Stimulated activated CD4-positive, alpha-beta T cell treated with anti-CD3 and anti-CD28 coated beads, Interleukin-2, amount 100 ng/mL, for 24 hours (primary cell): Measurements from ENCODE around the gene SCN11A.

Source experiments
- DNase-seq, 2 donors: peaks; one replicate each; pipeline ENCODE4 v3.0.0-alpha.2; 2020

Gene SCN11A

DNA sequence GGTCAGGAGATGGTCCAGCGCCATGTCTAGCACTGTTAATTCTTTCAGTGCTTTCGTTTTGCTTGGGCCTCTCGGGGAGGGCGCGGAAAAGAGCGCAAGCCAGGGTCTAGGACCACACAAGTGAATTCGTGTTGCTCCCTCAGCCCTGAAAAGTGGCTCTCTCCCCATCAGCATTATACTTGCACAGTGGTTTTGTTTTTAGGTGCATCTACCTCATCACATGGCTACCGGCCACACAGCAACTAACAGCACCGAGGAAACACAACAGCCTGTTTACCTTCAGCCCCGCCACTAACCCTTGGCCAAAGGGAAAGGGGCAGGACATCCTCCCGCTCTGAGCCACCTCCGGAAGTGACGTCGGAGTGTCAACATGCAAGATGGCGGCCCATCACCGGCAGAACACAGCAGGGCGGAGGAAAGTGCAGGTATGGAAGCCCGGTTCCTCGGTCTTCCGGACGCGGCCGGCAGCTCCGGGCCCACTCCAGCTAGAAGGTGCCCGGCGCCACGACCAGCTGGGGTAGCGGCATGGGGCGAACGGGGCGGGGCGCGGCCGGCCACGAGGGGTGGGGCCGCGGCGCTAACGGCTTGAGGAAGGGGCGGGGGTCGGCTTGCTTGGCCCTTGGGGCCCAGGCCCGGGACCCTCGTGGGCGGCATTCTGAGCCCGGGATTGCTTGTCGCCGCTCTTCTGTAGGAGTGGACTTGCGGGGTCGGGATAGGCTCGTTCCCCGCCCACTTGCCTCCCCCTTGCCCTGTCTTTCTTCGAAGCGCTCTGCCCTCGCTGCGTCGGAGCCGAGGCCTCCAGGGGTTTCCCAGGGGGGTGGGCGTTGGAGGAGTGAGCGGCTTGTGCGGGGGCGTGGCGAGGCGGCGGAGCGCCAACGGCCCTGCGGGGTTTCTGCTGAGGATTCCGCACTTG, at the start of gene SCN11A, which contains the start of gene WDR48:
Gene SCN11A (minus strand): TSS at position 296 of the 913 bp plus-strand sequence. CDS start 101,582 bp downstream, outside the sequence.
Gene WDR48 (plus strand): TSS at position 368 of the 913 bp plus-strand sequence. CDS start 10 bp downstream, at position 378.
- DNase-seq = peak; percentile 92 to 93

DNA sequence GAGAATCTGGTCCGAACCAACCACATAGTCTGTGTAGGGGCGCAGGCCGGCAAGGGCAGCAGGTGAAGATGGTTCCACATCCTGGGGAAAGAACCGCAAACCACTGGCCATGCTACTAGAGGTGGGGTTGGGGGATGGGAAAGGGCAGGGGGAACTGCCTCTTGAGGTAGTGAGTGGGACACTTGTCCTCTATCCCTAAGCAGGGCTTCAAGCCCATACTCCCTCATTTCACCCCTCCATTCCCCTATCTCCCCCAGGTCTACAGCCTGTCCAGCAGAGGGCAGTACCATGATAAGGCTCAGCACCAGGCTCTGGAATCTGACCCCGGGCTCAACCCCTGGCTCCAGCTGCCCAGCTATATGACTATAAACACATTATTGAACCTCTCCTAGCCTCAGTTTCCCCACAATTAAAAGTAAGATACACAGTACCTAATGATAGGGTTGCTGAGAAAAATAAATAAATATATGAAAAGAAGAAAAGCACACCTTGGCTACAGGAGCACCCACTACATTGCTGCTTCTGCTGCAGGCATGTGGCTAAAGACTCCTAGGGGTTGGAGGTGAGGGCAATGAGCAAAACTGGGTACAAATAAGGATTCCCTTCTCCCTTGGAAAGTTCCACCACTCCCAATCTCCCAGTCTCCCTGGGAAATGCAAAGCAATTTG, 49.4 kb upstream of the SCN11A start:
- peak; percentile 46 to 54 for DNase-seq

DNA sequence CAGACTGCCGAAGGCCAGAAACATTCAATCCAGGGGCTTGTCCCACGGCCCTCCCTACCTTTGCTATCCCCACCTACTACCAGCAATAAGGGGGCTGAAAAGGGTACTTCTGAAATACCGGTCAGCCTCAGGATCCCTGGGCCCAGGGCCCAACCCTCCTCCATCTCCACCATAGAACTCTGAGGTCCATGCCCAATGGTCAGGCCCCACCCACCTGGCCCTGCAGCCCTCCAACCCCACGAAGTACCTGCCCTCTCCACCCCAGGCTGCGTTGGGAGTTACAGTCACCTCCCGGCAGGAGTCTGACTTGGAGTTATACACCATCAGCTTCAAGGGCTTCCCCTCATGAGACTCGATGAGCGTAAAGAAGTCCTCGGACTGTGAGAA, 48.7 kb upstream of the SCN11A start:
- DNase-seq = no peak

DNA sequence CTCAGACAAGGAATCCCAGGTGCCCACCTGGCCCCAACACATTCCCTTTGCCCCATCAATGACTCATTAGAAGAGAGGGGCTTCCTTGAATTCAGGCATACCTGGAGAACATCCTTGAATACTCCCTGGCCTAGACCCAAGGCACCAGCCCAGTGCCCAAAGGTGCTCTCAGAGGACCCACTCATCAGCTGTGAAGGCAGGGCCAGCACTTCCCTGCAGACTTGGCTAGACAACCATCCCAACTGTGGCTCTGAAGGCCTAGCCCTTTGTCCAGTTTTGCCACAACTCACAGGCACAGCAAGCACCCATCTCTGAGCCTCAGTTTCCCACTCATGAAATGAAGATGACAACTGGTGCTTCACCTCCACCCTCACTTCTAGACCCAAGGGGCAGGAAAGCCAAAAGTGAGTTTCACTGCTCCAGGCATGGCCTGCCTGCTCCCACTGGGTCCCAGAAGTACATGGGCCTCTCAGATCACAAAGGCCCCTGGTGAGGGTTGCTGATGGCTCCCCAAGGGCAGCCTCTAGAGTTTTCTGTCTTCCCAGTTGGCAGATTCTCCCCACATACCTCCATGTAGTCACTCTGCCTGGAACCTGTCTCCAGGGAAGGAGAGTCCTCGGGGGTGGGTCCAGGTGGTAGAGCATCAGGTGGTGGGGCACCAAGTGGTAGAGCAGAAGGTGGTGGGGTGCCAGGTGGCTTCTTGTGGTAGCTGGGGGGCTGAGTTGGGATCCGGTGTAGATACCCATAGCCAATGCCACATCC, 48.2 kb upstream of the SCN11A start:
- no peak for DNase-seq

DNA sequence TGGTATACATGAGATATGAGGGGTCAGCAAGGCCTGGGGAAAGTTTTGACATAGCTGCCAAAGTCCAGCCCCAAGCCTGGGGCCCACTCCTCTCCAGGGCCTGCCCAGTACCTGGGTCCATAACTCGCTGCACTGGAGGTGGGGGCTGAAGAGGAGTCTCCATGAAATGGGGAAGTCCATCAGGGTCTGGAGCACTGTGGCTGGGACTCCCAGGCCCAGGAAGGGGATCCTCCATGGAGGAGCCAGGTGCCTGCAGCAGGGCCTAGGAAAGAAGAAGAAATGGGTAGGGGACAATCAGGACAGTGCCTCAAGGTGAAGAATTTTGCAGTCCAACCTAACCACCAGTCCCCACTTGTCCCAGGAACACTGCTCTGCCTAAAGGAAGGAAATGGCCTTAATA, 47.5 kb upstream of the SCN11A start:
- DNase-seq = no peak

DNA sequence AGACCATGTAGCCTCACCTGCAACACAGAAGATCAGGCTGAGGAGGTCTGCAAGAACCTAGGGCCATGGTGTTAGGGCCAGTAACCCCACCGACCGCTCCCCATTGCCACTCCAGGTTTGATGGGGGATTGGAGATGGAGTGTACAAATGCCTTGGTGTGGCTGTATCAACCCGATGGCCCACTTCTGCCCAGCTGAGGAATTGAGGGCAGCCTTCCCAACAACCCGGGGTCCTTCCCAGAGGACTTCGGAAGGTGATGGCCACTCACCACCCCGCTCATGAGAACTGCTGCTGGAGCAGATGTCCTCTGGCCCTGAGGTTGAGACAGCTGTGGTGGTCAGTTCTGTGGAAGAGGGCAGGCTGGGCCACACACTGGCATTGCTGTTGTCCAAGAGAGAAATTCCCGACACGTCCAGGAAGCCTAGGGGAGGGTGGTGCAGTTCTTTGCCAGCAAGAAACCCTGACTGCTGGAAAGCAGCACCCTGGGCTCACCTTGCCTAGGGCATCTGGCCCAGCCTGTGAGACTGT, 46.8 kb upstream of the SCN11A start:
- DNase-seq = no peak

DNA sequence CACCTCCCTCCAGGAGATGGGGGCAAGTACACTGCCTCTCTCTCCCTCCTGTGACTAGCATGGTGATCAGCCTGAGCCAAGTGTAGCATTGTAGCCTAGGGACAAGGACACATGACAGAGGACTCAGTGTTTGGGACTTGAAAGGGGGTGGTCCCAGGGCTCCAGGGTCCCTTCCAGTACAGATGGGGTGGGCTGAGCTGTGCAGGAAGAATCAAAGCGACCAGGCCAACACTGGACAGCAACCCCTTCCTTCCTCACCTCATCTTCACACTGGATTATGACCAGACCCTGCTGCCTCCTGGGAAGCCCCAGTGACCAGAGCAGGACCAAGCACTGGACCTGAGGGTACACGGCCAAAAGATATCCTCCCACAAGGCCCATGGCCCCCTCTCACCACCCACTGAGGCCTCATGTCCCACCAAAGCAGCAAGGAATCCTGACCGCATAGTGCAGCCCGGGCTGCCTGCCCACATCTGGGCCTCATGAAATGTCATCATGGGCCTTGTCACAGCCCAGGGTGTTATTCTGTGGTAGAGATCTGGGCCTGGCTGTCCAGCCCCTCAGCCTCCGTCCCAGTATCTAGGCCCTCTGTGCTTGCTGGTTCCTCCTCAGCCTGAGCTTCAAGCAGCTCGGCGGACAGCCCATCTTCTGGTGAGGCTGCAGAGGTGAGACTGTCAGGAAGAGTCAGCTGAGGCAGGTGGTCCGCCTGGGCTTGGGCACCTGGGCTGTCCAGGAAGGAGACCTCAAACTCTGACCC, 46.1 kb upstream of the SCN11A start:
- DNase-seq = no peak

DNA sequence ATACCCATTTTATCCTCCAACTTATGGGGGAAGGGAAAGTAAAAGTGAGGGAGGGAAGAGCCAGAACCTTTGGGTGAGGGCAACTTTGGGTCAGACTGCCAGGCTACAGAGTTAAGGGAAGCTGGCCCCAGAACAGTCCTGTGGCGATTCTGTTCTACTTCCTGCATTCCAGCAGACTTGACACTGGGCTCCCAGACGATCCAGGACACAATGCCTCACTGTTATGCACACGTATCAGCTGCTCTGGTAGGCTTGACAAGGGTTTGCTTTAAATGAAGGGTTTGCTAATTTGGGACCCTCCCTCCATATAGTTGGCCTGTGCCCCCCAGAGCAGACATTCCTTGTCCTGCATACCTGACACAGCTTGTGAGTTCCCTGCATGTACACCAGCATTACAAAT, 45.0 kb upstream of the SCN11A start:
- DNase-seq = no peak

DNA sequence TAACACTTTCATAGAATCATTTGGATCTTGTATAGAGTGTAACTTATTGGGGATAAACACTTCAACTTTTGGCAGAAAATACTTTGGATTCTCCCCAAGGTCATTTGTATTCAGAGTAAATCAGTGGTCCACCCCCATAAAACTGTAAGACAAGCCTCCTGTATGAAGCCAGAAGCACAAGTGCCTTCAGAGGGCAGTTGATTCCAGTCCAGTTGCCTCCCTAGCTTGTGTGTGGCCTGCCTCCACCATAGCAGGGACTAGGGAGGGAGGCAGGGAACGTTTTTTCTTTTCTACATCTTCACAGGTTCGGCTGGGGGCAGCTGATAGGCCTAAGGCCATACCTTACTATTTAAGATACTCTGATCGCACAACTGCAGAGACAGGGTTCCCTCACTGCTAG, 44.0 kb upstream of the SCN11A start:
- DNase-seq = no peak

DNA sequence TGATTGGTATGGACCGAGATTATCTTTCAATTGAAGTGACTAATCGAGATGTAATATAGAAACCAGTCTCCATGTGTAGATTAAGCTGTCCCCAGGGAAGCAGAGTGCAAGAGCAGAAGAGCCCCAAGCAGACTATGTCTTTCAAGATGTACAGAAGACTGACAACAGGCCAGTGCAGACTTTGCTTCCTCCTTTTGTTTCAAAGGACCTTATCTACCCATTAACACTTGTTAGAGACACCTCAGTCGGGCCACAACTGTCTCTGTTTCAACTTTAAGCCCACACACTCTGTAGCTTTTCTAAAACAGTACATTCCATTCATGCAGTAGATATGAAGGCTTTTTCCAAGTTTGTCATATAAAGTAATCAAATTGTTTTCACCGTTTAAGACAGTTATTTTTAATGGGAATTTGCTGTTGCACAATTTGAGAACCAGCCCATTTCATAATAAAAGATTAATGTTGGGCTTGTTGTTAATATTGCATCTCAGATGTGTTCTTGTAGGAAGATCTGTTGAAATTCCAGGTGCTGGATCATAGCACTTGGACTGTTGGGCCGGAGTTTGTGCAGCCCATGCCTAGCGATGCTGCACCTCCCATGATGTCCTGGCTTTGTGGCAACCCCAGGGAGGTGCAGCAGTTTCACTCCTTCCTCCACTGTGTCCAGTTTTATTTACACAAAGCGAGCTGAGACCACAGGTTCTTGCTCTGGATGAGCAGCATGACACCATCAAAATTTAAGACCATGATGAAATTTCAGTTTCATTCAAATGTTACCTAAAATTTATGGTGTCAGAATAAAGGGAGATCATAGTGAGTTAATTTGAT, 43.3 kb upstream of the SCN11A start:
- DNase-seq = no peak

DNA sequence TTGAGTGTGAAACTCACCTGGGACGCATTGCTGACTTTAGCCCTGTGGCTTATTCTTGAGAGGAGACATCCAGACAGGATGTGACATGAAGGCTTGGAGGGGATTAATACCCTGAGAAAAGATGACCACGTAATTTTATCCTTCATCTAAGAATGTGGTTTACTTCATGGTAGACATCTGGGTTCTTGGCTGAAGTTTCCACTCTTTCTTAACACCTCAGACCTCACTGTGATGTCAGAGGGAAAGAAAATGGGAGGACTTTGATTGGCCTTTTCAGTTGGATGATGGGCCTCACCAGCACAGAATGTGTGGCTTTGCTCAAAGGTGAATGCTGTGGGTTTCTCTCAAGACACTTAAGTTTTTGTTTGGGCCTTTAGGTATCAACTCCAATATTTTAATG, 39.2 kb upstream of the SCN11A start:
- DNase-seq = no peak

DNA sequence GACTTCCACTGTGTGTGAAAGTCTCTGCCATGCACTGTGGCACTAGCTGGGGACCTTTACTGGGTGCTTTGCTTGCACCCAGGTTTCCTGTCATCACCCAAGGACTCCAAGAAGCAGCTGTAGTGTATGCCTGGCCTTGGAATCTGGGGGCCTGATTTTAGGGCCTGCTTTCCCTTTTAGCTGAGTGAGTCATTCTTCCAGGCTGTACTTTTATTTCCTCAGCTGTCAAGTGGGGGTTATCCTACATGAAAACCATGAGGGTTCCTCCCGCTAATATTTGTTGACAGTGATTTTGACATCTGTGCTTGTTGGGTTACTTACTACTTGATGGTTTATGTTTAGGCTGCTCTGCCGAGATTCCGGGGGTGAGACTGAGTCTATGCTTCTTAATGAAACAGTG, 37.1 kb upstream of the SCN11A start:
- no peak for DNase-seq

DNA sequence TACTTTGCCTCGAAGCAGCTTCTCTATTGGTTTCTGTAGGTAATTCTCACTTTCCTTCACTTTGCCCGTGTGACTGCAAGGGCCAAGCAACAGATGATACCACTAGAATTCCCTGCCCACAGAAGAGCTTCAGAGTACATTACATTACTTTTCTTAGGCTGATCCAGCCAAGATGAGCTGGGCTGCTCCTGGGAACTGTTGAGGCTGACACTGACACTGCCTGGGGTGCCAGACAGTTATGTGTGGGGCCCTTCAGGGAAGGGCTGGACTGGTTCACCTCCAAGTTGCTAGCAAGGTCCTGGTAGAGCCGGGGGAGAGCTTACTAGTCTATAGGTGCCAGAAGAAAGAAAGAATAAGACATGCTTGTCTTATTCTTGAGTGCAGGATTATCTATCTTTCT, 36.7 kb upstream of the SCN11A start:
- DNase-seq = no peak

DNA sequence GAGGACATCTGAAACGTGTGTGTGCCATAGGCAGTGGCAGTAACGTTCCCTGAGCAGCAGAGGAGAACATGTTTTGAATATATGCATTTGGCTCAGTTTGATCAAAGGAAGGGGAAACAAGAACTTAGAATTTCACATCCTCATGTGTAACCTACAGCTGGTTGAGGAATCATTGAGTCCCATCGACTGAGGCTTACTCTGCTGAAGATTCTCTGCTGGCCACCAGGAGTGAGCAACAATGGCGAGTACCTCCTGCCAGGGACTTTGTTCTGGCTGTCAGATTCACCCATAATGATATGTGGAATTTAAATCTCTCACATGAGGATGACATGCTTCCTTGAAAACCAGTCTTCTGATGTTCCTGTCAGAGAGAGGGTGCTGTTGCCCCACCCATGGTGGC, 34.4 kb upstream of the SCN11A start:
- DNase-seq = no peak

DNA sequence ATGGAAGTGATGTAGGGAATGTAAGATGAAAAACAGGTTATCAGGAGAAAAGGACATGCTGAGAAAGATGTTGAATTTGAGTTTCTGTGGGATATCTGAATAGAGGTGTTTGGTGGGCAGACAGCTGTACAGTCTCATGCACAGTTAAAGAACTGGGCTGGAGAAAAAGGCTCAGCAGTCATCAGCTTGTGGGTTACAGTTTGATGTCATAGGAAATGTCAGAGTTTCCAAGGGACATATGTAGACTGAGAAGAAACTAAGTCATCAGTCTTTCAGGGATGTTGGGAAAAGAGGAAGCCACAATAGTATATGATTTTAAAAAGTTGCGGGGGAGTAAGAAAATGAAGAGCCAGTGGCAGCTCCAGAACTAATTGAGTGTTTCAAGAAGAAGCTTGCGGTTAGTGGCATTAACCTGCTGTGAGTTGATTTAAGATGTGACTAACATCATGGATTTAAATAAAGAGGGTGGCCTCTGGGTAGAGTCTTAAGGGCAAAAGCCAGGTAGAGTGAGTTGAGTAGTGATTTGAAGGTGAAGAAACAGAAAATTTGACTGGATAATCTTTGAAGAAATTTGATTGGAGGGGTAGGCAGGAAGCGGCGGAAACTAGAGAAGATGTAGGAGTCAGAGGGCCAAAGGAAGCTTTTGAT, 31.0 kb upstream of the SCN11A start:
- DNase-seq = no peak

DNA sequence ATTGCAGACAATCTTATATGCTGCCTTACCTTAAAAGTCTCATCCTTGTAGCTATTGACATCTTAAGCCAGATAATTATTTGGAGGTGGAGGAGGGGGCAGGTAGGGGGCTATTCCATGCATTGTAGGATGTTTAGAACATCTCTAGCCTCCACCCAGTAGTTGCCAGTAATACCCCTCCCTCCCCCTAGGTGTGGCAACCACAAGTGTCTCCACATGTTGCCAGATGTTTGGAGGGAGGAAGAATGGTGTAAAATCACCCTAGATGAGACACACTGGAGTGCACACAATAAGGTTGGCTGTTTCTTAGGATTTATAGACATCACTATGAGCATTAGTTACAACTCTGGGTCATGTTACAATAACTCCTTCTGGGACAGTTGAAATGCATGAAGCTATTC, 28.3 kb upstream of the SCN11A start:
- DNase-seq = no peak

DNA sequence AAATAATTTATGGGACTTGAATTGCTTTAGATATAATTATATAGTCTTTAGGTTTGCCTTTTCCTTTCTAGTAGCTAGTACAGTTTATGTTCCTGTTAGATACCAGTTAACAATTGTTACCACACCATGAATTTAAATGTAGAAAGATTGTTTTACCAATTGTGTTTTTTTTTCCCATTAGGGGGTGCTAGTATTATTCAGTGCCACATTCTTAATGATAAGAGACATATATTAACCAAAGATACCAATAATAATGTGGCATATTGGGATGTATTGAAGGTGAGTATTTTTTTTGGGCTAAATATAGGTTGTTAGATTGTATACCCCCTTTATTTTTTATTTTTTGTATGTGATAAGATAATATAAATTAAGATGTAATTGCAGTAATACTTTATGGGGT, 27.8 kb upstream of the SCN11A start:
- no peak for DNase-seq

DNA sequence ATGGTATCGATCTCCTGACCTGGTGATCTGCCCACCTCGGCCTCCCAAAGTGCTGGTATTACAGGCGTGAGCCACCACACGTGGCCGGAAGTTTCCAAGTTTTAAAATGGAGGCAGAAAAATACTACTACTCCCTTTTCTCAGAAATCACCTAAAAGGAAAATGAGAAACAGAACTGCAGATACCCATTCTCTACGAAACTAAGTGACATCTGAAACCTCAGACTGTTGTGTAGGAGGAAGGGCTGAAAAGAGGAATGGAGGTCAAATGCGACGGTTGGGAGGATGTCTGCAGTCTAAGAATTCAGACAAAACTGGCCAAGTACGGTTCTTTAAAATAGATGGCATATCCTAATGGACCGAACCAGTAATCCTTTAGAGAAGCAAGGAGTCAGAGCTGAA, 24.2 kb upstream of the SCN11A start:
- DNase-seq = no peak

DNA sequence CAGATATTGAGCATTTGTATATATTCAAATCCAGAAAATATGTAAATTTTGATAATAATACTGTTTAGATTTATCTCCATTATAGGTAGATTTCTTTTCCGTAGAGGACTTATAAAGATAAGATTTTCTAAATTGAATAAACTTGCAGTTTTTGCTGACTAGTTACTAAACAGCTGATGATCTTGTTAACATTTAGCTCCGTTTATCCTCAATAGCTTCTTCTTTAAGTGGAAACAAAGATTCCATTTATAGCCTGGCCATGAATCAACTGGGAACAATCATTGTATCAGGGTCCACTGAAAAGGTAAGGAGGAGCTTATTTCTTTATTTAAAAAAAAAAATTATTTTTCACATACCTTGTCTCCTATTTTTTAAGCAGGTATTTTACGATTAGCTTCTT, 16.8 kb upstream of the SCN11A start:
- DNase-seq = no peak

DNA sequence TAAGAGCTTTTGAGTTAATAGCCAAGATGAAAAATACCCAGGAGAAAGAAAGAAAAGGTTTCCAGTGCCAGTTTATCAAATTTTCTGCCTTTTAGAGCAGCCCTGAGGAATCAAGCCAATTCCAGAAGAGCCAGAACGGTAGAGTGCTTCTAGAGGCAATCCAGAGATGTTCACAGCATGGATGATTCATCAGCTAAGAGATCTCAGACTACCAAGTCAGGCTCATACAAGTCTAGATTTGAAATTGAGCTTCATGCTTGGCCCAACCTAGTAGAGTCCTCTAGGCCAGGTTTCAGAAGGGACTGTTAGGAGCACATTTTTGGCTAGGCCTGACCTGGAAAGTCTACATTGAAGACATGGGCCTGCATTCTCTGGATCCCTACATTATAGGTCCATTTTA, 15.5 kb upstream of the SCN11A start:
- DNase-seq = no peak

DNA sequence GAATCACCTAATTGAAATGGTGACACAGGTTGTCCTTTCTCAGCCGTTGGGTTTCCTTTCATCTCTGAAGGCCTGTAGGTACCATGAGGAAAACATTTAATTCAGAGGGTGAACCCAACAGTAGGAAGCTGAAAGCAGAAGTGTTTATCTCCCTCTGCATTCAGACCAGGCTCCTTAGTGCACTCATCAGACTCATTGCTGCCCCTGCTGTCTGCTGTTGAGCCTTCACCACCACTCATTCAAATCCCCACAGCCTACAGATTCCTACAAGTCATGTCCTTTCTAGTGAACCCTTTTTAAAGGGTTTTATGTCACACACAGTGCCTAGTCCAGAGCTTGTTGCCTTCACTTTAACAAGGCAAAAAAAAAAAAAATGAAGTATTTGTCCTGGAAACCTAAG, 13.5 kb upstream of the SCN11A start:
- DNase-seq = peak; percentile 14 to 21
